ENCODE measurements around the gene DUSP22.

DUSP22 gene

GRCh38 chr6:345747-346385 is 53.6 kb downstream of the DUSP22 start:
- H3K79me2 ChIP-seq (ENCODE audit: control insufficient read depth, low read length) = no peaks in the 10 kb centered on the region
- TF ChIP-seq EZH2phosphoT487 (IDR thresholded peaks at IDR 0.05; ENCODE audit: borderline replicate concordance, low read length) (no peak), CTCF (IDR thresholded peaks at IDR 0.05; ENCODE audit: low read depth, low read length, poor library complexity, severe bottlenecking) (no peak)
- H3K4me2 ChIP-seq (ENCODE audit: low read length) = no peak overlapping the region
- H3K9me3 ChIP-seq (ENCODE audit: control insufficient read depth, insufficient read depth, low read length) = peaks cover 9% of the 10 kb centered on the region; the same call in 1 of the 2 replicates
- no peaks in the 10 kb centered on the region for H4K20me1 ChIP-seq (ENCODE audit: control insufficient read depth, insufficient read depth, low read depth, low read length)
- peaks cover 8% of the 10 kb centered on the region for H3K4me1 ChIP-seq (ENCODE audit: control insufficient read depth, low read length)
- H3K4me3 ChIP-seq (ENCODE audit: low read length) = no peak overlapping the region
- no peak overlapping the region for H3K27ac ChIP-seq (ENCODE audit: low read depth, low read length)
- H3F3A ChIP-seq (ENCODE audit: control insufficient read depth, insufficient read depth) = no peaks in the 10 kb centered on the region
- no peaks in the 10 kb centered on the region for H3K36me3 ChIP-seq (ENCODE audit: control insufficient read depth, low read length)
- H3K9me2 ChIP-seq (replicated peaks; ENCODE audit: control insufficient read depth, low read length) = no peaks in the 10 kb centered on the region
- H3K27me3 ChIP-seq (ENCODE audit: control insufficient read depth, low read length) = no peaks in the 10 kb centered on the region

GRCh38 chr6:346386-347030 is 54.2 kb downstream of the DUSP22 start:
- H3K4me1 ChIP-seq (ENCODE audit: control insufficient read depth, low read length) = peaks cover 8% of the 10 kb centered on the region
- no peaks in the 10 kb centered on the region for H3K9me2 ChIP-seq (replicated peaks; ENCODE audit: control insufficient read depth, low read length)
- H3K27me3 ChIP-seq (ENCODE audit: control insufficient read depth, low read length) = no peaks in the 10 kb centered on the region
- H4K20me1 ChIP-seq (ENCODE audit: control insufficient read depth, insufficient read depth, low read depth, low read length) = no peaks in the 10 kb centered on the region
- TF ChIP-seq CTCF (IDR thresholded peaks at IDR 0.05; ENCODE audit: low read depth, low read length, poor library complexity, severe bottlenecking) (no peak), EZH2phosphoT487 (IDR thresholded peaks at IDR 0.05; ENCODE audit: borderline replicate concordance, low read length) (no peak)
- no peaks in the 10 kb centered on the region for H3K36me3 ChIP-seq (ENCODE audit: control insufficient read depth, low read length)
- H3K27ac ChIP-seq (ENCODE audit: low read depth, low read length) = no peak overlapping the region
- no peak overlapping the region for H3K4me3 ChIP-seq (ENCODE audit: low read length)
- H3K4me2 ChIP-seq (ENCODE audit: low read length) = no peak overlapping the region
- H3F3A ChIP-seq (ENCODE audit: control insufficient read depth, insufficient read depth) = no peaks in the 10 kb centered on the region
- H3K9me3 ChIP-seq (ENCODE audit: control insufficient read depth, insufficient read depth, low read length) = peaks cover 7% of the 10 kb centered on the region; the same call in 1 of the 2 replicates
- no peaks in the 10 kb centered on the region for H3K79me2 ChIP-seq (ENCODE audit: control insufficient read depth, low read length)

- H3K27ac ChIP-seq (ENCODE audit: low read depth, low read length) = no peak overlapping the region
- peaks cover 10% of the 10 kb centered on the region; the same call in 1 of the 2 replicates for H3K9me3 ChIP-seq (ENCODE audit: control insufficient read depth, insufficient read depth, low read length)
- H3K4me3 ChIP-seq (ENCODE audit: low read length) = no peak overlapping the region
- H3K36me3 ChIP-seq (ENCODE audit: control insufficient read depth, low read length) = no peaks in the 10 kb centered on the region
- peak overlapping the region; percentile 2; the same call in 1 of the 2 replicates for H3K4me2 ChIP-seq (ENCODE audit: low read length)
- TF ChIP-seq EZH2phosphoT487 (IDR thresholded peaks at IDR 0.05; ENCODE audit: borderline replicate concordance, low read length) = no peak
- no peak for TF ChIP-seq CTCF (IDR thresholded peaks at IDR 0.05; ENCODE audit: low read depth, low read length, poor library complexity, severe bottlenecking)
- peaks cover 8% of the 10 kb centered on the region for H3K4me1 ChIP-seq (ENCODE audit: control insufficient read depth, low read length)
- no peaks in the 10 kb centered on the region for H3F3A ChIP-seq (ENCODE audit: control insufficient read depth, insufficient read depth)
- no peaks in the 10 kb centered on the region for H3K27me3 ChIP-seq (ENCODE audit: control insufficient read depth, low read length)
- H4K20me1 ChIP-seq (ENCODE audit: control insufficient read depth, insufficient read depth, low read depth, low read length) = no peaks in the 10 kb centered on the region
- no peaks in the 10 kb centered on the region for H3K9me2 ChIP-seq (replicated peaks; ENCODE audit: control insufficient read depth, low read length)
- no peaks in the 10 kb centered on the region for H3K79me2 ChIP-seq (ENCODE audit: control insufficient read depth, low read length)
These were observed 54.9 kb downstream of the DUSP22 start for GRCh38 chr6:347232-347631.
